Muscle layer of colon (tissue), 2 donors: ENCODE measurements around the gene RAD51B.
"Not testable (repeated sequence)": the region's sequence is repeated elsewhere in the genome, so short reads cannot be mapped to it uniquely, and the experiment has no call there.

ENCODE experiments used
- H3K27ac ChIP-seq: one replicate; pipeline ENCODE4 v1.7.0; 2013; ENCODE audit warnings: low read depth, mild to moderate bottlenecking, low read length, moderate library complexity
- H3K27me3 ChIP-seq, 2 donors: one replicate each; pipeline ENCODE4 v1.7.0; 2013; ENCODE audit warnings: low read length in 2 of 2, mild to moderate bottlenecking in 2 of 2; ENCODE audit not compliant: insufficient read depth in 2 of 2, control insufficient read depth in 1 of 2
- H3K36me3 ChIP-seq: one replicate; pipeline ENCODE4 v1.7.0; 2013; ENCODE audit warnings: mild to moderate bottlenecking, low read length; ENCODE audit not compliant: insufficient read depth
- H3K4me1 ChIP-seq: one replicate; pipeline ENCODE4 v1.7.0; 2013; ENCODE audit warnings: mild to moderate bottlenecking, low read length; ENCODE audit not compliant: insufficient read depth
- H3K4me3 ChIP-seq, 2 donors: one replicate each; pipeline ENCODE4 v1.7.0; 2013; ENCODE audit warnings: low read length in 2 of 2, low read depth in 1 of 2, mild to moderate bottlenecking in 1 of 2, moderate library complexity in 1 of 2
- H3K9ac ChIP-seq: one replicate; pipeline ENCODE4 v1.7.0; 2013; ENCODE audit warnings: low read length
- H3K9me3 ChIP-seq: one replicate; pipeline ENCODE4 v1.7.0; 2013; ENCODE audit warnings: mild to moderate bottlenecking, low read length
- donor health status: abdominal sarcoma.
- donor health status: Adenocarcinoma of cecum.

RAD51B gene

DNA sequence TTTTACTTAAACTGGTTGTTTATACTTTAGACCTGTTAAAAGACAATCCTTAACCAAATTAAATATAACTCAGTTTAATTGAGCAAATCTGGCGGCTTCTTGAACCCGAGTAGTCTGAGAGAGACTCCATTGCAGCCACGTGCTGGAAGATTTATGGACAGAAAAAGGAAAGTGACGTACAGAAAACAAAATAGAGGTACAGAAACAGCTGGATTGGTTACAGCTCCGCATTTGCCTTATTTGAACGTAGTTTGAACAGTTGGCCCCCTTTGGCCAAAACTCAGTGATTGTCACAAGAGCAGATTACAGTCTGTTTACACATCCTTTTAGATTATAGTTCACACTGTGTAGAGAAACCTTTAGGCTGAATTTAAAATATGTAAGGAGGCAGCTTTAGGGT, 155.9 kb downstream of the RAD51B start:
- no peak overlapping the region for H3K4me3 ChIP-seq
- H3K9me3 ChIP-seq, result no peaks in the 10 kb centered on the region
- H3K27ac ChIP-seq, result peak overlapping the region; percentile 7
- H3K9ac ChIP-seq, result no peak overlapping the region
- H3K27me3 ChIP-seq, result no peaks in the 10 kb centered on the region
- peaks cover 43% of the 10 kb centered on the region for H3K4me1 ChIP-seq
- no peaks in the 10 kb centered on the region for H3K36me3 ChIP-seq

DNA sequence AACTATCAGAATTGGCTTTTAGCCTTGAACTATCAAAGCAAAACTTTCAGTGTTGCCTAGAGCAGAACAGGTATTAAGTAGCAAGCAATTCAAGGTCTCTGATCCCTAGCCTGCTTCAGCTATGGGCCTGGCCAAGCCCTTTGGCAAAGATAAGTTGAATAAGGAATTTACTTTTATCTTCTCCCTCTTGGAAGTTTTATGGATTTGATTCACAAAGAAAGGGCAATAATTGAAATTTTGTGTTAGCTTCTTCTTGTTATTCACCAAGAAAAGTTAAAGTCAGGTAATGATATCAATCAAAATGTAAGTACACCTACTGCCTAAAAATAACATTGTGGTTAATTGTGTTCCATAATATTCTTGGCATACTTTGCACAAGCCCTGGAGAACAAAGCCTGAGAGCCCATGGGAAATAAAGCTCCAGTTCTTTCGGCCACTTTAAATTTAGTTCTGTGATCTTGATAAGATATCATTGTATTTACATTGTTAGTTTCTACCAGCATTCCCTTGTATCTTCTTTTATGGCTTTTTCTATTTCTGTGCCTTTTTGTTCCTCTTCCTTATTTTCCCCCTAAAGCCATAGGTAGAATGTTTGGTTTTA, 158.0 kb downstream of the RAD51B start:
- Histone ChIP-seq H3K27me3 (no peaks in the 10 kb centered on the region), H3K9ac (no peak overlapping the region), H3K4me3 (no peak overlapping the region), H3K4me1 (peaks cover 25% of the 10 kb centered on the region), H3K36me3 (no peaks in the 10 kb centered on the region), H3K27ac (no peak overlapping the region), H3K9me3 (no peaks in the 10 kb centered on the region)

DNA sequence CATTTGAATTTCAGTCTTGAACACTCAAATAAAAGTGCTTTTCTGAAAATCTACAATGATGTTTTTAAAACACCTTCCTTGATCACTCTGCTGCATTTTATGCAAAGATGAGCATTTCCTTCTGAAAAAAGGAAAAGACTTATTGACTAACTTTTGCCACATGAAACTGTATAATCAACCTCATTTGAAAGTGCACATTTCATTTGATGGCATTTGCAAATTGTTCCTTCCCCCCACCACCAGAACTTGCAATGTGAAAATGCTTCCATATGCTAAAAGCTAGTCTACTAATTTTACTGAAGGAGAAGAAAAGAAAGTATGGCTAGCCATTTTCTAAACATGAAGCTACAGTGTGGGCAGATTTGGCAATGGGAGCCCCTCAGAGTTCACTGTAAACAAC, 159.2 kb downstream of the RAD51B start:
- Histone ChIP-seq H3K9me3 (no peaks in the 10 kb centered on the region), H3K27ac (no peak overlapping the region), H3K36me3 (no peaks in the 10 kb centered on the region), H3K9ac (no peak overlapping the region), H3K27me3 (no peaks in the 10 kb centered on the region), H3K4me3 (no peak overlapping the region), H3K4me1 (peaks cover 21% of the 10 kb centered on the region)

DNA sequence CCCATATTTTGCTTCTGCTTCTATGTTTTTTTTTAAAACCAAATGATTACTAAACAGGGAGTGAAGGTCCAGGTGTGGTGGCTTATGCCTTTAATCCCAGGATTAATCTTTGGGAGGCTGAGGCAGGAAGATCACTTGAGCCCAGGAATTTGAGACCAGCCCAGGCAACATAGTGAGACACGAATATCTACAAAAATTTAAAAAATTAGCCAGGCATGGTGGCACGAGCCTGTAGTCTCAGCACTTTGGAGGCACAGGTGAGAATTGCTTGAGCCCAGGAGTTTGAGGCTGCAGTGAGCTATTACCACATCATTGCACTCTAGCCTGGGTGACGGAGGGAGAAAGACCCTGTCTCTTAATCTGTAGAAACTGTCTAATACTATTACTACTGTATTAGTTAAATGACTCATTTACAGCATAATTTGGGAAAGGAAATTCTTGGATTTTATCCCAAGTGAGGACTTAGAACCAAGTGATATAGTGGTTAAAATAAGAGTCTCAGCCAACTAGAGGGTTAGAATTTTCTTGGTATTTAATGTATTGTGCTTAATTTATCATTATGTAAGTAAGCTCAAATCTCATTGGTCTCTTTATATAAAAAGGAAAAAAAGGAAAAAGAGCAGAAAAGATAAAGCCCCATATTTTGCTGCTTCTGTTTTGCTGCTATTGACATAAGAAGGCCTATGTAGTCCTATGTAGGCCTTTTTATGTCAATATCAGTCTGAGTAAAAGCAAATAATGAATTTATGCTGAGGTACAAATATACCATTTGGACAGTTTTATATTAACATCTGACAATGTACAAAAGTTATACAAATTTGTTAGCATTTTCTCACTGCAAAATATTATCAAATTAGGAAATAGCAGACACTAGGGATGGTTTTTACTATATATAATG, 163.4 kb downstream of the RAD51B start:
- no peak overlapping the region for H3K9ac ChIP-seq
- no peaks in the 10 kb centered on the region for H3K36me3 ChIP-seq
- no peak overlapping the region for H3K4me3 ChIP-seq
- H3K9me3 ChIP-seq, result no peaks in the 10 kb centered on the region
- H3K27me3 ChIP-seq, result no peaks in the 10 kb centered on the region
- H3K27ac ChIP-seq, result no peak overlapping the region
- H3K4me1 ChIP-seq, result peaks cover 19% of the 10 kb centered on the region

DNA sequence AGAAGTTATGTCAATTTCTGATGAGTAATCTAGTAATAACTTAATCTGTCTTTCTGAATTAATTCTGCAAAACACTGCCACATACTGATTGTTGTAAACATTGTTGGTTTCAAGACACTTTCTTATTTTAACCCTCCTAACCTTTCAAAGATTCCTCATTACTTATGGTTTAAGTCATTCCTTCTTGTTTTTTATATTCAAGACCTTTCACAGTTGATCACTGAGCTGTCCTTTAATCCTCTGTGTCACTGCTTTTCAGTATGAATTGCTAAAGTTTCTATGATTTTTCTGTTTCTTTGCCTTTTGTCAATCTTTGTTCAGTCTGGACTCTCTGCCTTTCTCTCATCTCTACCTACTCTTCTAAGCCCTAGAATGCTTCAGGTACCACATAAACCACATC, 164.7 kb downstream of the RAD51B start:
- H3K36me3 ChIP-seq, result no peaks in the 10 kb centered on the region
- H3K9me3 ChIP-seq, result no peaks in the 10 kb centered on the region
- H3K27me3 ChIP-seq, result no peaks in the 10 kb centered on the region
- H3K4me3 ChIP-seq, result no peak overlapping the region
- no peak overlapping the region for H3K27ac ChIP-seq
- peaks cover 11% of the 10 kb centered on the region for H3K4me1 ChIP-seq
- H3K9ac ChIP-seq, result no peak overlapping the region

DNA sequence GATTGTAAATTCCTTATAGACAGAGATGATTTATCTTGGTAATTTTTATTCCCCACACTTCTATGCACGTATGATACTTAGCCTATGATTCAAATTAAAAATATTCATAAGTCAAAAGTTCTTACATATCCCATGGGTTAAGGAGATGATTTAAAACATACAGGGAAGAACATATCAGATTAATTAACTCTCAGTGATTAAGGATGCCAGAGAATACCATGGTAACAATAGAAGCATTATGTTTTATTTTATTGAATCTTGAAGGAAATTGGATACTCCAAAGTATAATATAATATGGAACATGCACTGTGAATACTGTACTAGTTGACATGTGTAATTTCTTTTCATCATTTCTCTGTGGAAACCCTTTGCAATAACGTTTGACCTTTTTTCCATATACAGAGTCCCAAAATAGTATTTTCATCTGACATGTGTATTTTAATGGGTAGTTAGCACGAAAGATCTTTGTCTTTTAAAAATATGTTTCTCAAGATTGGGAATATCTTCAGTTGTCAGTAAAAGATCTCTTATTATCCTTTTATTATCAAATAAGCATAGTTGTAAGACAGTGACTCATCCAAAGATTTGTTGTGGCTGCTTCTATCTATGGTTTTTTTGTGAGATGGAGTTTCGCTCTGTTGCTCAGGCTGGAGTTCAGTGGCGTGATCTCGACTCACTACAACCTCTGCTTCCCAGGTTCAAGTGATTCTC, 166.7 kb downstream of the RAD51B start:
- H3K36me3 ChIP-seq, result no peaks in the 10 kb centered on the region
- H3K9me3 ChIP-seq, result no peaks in the 10 kb centered on the region
- no peak overlapping the region for H3K4me3 ChIP-seq
- H3K9ac ChIP-seq, result no peak overlapping the region
- no peak overlapping the region for H3K27ac ChIP-seq
- H3K4me1 ChIP-seq, result peaks cover 24% of the 10 kb centered on the region
- H3K27me3 ChIP-seq, result no peaks in the 10 kb centered on the region

DNA sequence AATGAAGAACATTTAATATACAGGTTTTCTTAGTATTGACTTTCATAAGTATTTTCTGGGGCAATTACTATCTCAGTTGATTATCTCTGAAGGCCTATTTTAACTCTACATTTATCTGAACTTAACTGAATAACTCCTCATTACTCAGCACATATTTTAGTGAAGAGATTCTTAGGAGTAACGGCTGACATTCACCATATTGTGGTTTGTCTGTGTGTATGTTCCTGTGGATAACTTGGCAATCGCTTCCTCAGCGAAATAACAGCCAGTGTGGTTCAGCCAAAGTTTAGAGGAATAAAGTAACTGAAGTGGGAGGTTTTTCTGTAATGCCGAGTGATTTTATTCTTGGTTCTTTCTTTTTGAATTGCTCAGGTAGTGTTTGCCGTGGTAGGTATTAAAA, 168.0 kb downstream of the RAD51B start:
- Histone ChIP-seq H3K4me3 (no peak overlapping the region), H3K36me3 (no peaks in the 10 kb centered on the region), H3K27ac (peak overlapping the region; percentile 10), H3K9me3 (no peaks in the 10 kb centered on the region), H3K4me1 (peaks cover 26% of the 10 kb centered on the region), H3K9ac (no peak overlapping the region), H3K27me3 (no peaks in the 10 kb centered on the region)

DNA sequence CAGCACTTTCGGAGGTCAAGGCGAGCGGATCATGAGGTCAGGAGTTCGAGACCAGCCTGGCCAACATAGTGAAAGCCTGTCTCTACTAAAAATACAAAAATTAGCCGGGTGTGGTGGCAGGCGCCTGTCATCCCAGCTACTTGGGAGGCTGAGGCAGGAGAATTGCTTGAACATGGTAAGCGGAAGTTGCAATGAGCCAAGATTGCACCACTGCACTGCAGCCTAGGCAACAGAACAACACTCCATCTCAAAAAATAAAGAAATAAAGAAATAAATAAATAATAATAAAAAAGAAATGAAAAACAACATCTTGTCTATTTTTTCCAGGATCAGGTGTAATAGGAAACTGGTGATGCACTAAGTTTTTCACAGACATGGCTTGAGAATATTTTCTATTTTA, 168.6 kb downstream of the RAD51B start:
- peak overlapping the region; percentile 10 for H3K27ac ChIP-seq
- H3K9ac ChIP-seq, result not testable (repeated sequence)

DNA sequence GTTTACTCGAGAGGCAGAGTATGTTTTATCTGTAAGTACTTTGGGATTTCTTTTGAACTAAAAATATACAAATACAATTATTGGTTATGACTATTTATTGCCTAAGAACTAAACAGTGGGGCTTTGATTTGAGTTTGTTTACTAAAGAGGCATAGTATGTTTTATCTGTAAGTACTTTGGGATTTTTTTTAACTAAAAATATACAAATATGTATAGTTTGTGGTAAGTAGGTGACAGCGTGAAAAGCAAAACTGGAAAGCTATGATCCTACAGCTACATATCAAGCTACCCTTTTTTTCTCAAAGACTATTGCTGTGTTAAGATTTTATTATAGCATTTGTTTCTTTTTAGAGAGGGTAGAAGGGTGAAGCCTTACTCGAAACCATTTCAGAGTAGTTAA, 171.0 kb downstream of the RAD51B start:
- Histone ChIP-seq H3K27ac (no peak overlapping the region), H3K9ac (no peak overlapping the region)

More for the DNA sequence above, 168.6 kb downstream of the RAD51B start:
- not testable (repeated sequence) for H3K36me3 ChIP-seq, H3K9me3 ChIP-seq, H3K27me3 ChIP-seq, H3K4me3 ChIP-seq
- H3K4me1 ChIP-seq, result peaks cover 26% of the 10 kb centered on the region

DNA sequence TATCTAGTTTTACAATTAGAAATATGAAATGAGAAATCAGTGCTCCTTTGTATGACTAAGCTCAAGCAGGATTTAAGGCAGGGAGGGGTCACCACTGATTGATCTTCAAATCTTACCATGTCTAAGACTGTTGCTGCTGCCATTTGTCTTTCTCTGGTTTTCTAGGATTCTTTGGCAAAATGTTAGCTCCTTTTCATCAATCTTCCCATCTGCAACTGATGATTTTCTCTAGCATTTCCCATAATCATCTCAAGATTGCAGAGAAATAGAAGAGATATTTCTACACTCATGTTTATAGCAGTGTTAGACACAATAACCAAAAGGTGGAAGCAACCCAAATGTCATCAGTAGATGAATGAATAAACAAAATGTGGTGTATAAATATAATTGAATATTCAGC, 175.0 kb downstream of the RAD51B start:
- H3K27me3 ChIP-seq, result no peaks in the 10 kb centered on the region
- peaks cover 23% of the 10 kb centered on the region for H3K4me1 ChIP-seq
- H3K9me3 ChIP-seq, result no peaks in the 10 kb centered on the region
- H3K9ac ChIP-seq, result no peak overlapping the region
- H3K27ac ChIP-seq, result no peak overlapping the region
- no peaks in the 10 kb centered on the region for H3K36me3 ChIP-seq
- no peak overlapping the region for H3K4me3 ChIP-seq

More for the DNA sequence above, 171.0 kb downstream of the RAD51B start:
- no peak overlapping the region for H3K4me3 ChIP-seq
- H3K9me3 ChIP-seq, result no peaks in the 10 kb centered on the region
- H3K36me3 ChIP-seq, result no peaks in the 10 kb centered on the region
- no peaks in the 10 kb centered on the region for H3K27me3 ChIP-seq
- peaks cover 26% of the 10 kb centered on the region for H3K4me1 ChIP-seq

DNA sequence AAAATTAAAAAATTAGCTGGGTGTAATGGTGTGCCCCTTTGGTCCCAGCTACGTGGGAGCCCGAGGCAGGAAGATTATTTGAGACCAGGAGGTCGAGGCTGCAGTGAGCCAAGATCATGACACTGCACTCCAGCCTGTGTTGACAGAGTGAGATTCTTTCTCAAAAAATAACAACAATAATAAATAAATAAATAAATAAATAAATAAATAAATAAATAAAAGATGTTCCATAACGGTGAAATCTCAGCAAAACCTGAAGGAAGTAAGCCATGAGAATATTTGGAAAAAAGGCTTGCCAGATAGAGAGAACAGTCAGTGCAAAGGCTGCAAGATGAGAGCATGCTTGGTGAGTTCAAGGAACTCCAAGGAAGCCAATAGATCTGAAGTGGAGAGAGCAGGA, 176.7 kb downstream of the RAD51B start:
- Histone ChIP-seq H3K4me1 (peaks cover 22% of the 10 kb centered on the region), H3K27ac (no peak overlapping the region), H3K36me3 (no peaks in the 10 kb centered on the region), H3K27me3 (no peaks in the 10 kb centered on the region), H3K9me3 (no peaks in the 10 kb centered on the region), H3K9ac (no peak overlapping the region), H3K4me3 (no peak overlapping the region)
